Common myeloid progenitor, CD34-positive (primary cell): ENCODE measurements around the gene PALS1.
A peak's percentile ranks its signal among the peaks of the same experiment; 100 is the strongest.

Experiments
- CTCF ChIA-PET: fragments of 350-600 bp; sonication (Branson Sonifier 250); formaldehyde crosslinking; loops from one replicate; lab custom pipeline; 2021; ENCODE audit warnings: antibody characterized with exemption; lab: Charles Lee
- POLR2A ChIA-PET: fragments of 350-600 bp; sonication (Branson Sonifier 250); formaldehyde crosslinking; loops from one replicate; lab custom pipeline; 2021; ENCODE audit warnings: antibody characterized with exemption; lab: Charles Lee
- DNase-seq, 3 donors: peaks; one replicate each; pipeline versions ENCODE4 v3.0.0 to v3.0.0-alpha.2; 2013
- H3K27ac ChIP-seq, 2 experiments: 1 replicate in 1 of 2; 2 replicates in 1 of 2; pipeline ENCODE4 v1.7.0; 2013; ENCODE audit warnings: inconsistent platforms in 2 of 2, low read length in 2 of 2, mild to moderate bottlenecking in 2 of 2, low read depth in 1 of 2, moderate library complexity in 1 of 2; ENCODE audit not compliant: severe bottlenecking in 2 of 2, insufficient read depth in 1 of 2, poor library complexity in 1 of 2
- H3K27me3 ChIP-seq, 5 experiments: replicated peaks in 2 of 5; 1 replicate in 3 of 5; 2 replicates in 2 of 5; pipeline versions ENCODE4 v1.6.1 to v1.7.0; 2013; ENCODE audit warnings: low read length in 4 of 5, mild to moderate bottlenecking in 2 of 5, moderate library complexity in 2 of 5, inconsistent platforms in 1 of 5; ENCODE audit not compliant: insufficient read depth in 5 of 5, control insufficient read depth in 4 of 5
- H3K36me3 ChIP-seq, 4 experiments: 1 replicate in 2 of 4; 2 replicates in 2 of 4; pipeline versions ENCODE4 v1.6.1 to v1.7.0; 2013; ENCODE audit warnings: low read length in 3 of 4, control low read depth in 1 of 4, mild to moderate bottlenecking in 1 of 4; ENCODE audit not compliant: control insufficient read depth in 4 of 4, insufficient read depth in 4 of 4
- H3K4me1 ChIP-seq, 4 experiments: 1 replicate in 3 of 4; 2 replicates in 1 of 4; pipeline versions ENCODE4 v1.6.1 to v1.7.1; 2013; ENCODE audit warnings: low read length in 3 of 4, mild to moderate bottlenecking in 3 of 4, control low read depth in 1 of 4, inconsistent platforms in 1 of 4, moderate library complexity in 1 of 4; ENCODE audit not compliant: control insufficient read depth in 4 of 4, insufficient read depth in 4 of 4; ENCODE audit errors: control extremely low read depth in 1 of 4
- H3K4me3 ChIP-seq, 7 experiments: 1 replicate in 4 of 7; 2 replicates in 3 of 7; pipeline versions ENCODE4 v1.5.1 to v1.7.0; 2013; ENCODE audit warnings: mild to moderate bottlenecking in 7 of 7, low read length in 6 of 7, moderate library complexity in 6 of 7, inconsistent platforms in 2 of 7, low read depth in 2 of 7, control low read depth in 1 of 7; ENCODE audit not compliant: insufficient read depth in 4 of 7, control insufficient read depth in 1 of 7; ENCODE audit errors: extremely low read depth in 1 of 7
- H3K9me3 ChIP-seq, 5 experiments: 1 replicate in 4 of 5; 2 replicates in 1 of 5; pipeline versions ENCODE4 v1.6.1 to v1.7.1; 2013; ENCODE audit warnings: low read length in 4 of 5, mild to moderate bottlenecking in 2 of 5, inconsistent platforms in 1 of 5, low read depth in 1 of 5, moderate library complexity in 1 of 5; ENCODE audit not compliant: control insufficient read depth in 4 of 5, insufficient read depth in 2 of 5; ENCODE audit errors: control extremely low read depth in 1 of 5
- WGBS: methylation state at CpG from one replicate; pipeline ENCODE4 v1.1.5; 2013; ENCODE audit not compliant: insufficient coverage; 5-methylcytosine and 5-hydroxymethylcytosine counted together

The PALS1 gene

GRCh38 chr14:67253076-67253635 is 11.9 kb downstream of the PALS1 start:
- no peak for DNase-seq
- no peaks in the 10 kb centered on the region for H3K27me3 ChIP-seq
- ChIA-PET POLR2A (interaction anchor here (0.5 kb wide), 1 partner anchor 978 kb away, joined by 4 read pairs; no protein-coding TSS in a partner anchor), CTCF (interaction anchor here (1.5 to 2.7 kb wide), 3 partner anchors 11 to 32 kb away, joined by 4 to 10 read pairs (median 4); no protein-coding TSS in a partner anchor)
- WGBS, result 100% methylated on average over 2 of the region's 2 CpGs
- H3K9me3 ChIP-seq, result no peaks in the 10 kb centered on the region
- no peaks in the 10 kb centered on the region for H3K4me1 ChIP-seq
- no peak overlapping the region for H3K27ac ChIP-seq
- peaks cover 0 to 2% (median 0%) of the 10 kb centered on the region in 4 experiments for H3K36me3 ChIP-seq
- no peak overlapping the region for H3K4me3 ChIP-seq

DNA sequence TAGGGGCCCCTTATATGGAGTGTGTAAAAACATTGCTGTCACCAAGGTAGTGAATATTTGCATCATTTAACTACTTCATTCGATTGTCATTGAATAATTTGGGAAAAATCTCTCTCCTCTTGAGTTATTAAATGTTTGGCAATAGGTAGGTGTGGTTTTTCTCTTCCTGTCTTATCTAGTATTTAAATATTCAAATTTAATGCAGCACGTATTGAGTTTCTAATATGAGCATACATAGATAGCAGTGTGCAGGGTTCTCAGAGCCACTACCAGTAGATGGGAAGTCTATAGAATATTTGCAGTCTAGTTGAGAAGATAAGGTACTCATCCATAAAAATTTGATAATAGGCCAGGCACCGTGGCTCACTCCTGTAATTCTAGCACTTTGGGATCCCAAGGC is 16.7 kb downstream of the PALS1 start:
- no peaks in the 10 kb centered on the region for H3K9me3 ChIP-seq
- CTCF ChIA-PET, result interaction anchor here (0.9 kb wide), 1 partner anchor 91 kb away, joined by 4 read pairs; no protein-coding TSS in a partner anchor
- H3K36me3 ChIP-seq, result peaks cover 0 to 8% (median 0%) of the 10 kb centered on the region in 4 experiments
- POLR2A ChIA-PET, result no interaction called here
- no peak overlapping the region for H3K27ac ChIP-seq
- no peaks in the 10 kb centered on the region for H3K27me3 ChIP-seq
- DNase-seq, result no peak
- H3K4me1 ChIP-seq, result no peaks in the 10 kb centered on the region
- no peak overlapping the region for H3K4me3 ChIP-seq
- 100% methylated on average over 1 of the region's 3 CpGs for WGBS

DNA sequence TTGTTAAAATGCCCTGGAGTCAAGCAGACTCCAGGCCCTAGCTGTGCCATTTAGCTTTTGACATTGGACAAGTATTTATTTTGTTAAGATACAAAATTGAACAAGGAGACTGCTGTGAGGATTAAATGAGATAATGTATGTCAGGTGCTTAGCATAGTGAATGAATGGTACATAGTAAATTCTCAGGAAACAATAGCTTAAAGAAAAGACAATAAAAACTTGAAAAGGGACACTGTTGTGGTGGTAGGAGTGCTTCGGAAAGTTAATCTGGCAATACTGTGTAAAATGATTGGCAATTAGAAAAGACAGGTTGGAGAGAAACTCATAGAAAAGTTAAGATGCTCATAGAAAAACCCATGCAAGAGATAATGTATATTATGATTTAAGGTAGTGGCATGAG is 19.7 kb downstream of the PALS1 start:
- no peak for DNase-seq
- POLR2A ChIA-PET, result no interaction called here
- CTCF ChIA-PET, result interaction anchor here (1.3 kb wide), 1 partner anchor 9 kb away, joined by 3 read pairs; no protein-coding TSS in a partner anchor
- H3K27me3 ChIP-seq, result no peaks in the 10 kb centered on the region
- peaks cover 0 to 8% (median 0%) of the 10 kb centered on the region in 4 experiments for H3K36me3 ChIP-seq
- no peak overlapping the region for H3K27ac ChIP-seq
- no peak overlapping the region for H3K4me3 ChIP-seq
- WGBS, result 100% methylated on average over 1 of the region's 1 CpG
- H3K4me1 ChIP-seq, result no peaks in the 10 kb centered on the region
- H3K9me3 ChIP-seq, result no peaks in the 10 kb centered on the region

DNA sequence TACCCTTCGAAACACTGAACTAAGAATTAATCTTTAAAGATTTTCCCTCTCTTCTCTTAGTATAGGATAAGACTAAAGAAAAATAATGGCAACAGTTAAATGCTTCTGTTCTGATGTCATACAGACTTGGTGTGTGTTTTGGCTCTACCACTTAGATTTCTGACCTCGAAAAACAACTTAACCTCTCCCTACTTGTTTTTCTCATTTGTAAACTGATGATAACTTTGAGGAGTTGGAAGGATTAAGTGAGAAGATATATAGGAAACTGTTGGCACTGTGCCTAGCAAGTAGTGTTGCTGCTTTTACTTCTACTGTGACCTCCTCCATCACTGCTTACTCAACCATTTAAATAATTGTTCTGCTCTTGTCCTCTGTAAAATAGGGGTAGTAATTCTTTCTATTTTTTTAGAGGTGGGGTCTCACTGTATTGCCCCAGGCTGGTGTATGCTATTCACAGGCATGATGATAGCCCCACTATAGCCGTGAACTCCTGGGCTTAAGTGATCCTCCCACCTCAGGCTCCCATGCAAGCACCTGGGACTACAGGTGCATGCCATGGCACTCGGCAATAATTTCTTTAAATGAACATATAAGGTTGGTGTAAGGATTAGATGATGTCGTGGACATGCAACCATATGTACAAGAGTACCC is 22.4 kb downstream of the PALS1 start:
- H3K9me3 ChIP-seq, result no peaks in the 10 kb centered on the region
- POLR2A ChIA-PET, result no interaction called here
- H3K4me3 ChIP-seq, result no peak overlapping the region
- CTCF ChIA-PET, result no interaction called here
- peaks cover 4 to 20% (median 14%) of the 10 kb centered on the region in 4 experiments for H3K4me1 ChIP-seq
- no peaks in the 10 kb centered on the region for H3K27me3 ChIP-seq
- H3K27ac ChIP-seq, result no peak overlapping the region
- 100% methylated on average over 3 of the region's 5 CpGs for WGBS
- no peak for DNase-seq
- H3K36me3 ChIP-seq, result peaks cover 0 to 5% (median 0%) of the 10 kb centered on the region in 4 experiments

DNA sequence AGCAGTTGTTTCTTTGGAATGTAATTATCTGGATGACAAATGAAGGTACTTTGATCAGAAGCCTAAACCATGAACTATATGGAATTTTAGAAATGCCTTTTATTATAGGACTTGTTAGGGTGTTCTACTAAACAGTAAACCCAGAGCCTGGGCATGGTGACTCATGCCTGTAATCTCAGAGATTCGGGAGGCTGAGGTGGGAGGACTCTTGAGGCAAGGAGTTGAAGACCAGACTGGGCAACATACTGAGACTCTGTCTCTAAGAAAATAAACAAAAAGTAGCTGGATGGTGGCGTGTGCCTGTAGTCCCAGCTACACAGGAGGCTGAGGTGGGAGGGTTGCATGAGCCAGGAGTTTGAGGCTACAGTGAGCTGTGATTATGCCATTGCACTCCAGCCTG is 23.9 kb downstream of the PALS1 start:
- CTCF ChIA-PET, result interaction anchor here (0.7 to 2.1 kb wide), 4 partner anchors 11 to 21 kb away, joined by 4 to 7 read pairs (median 5); no protein-coding TSS in a partner anchor

DNA sequence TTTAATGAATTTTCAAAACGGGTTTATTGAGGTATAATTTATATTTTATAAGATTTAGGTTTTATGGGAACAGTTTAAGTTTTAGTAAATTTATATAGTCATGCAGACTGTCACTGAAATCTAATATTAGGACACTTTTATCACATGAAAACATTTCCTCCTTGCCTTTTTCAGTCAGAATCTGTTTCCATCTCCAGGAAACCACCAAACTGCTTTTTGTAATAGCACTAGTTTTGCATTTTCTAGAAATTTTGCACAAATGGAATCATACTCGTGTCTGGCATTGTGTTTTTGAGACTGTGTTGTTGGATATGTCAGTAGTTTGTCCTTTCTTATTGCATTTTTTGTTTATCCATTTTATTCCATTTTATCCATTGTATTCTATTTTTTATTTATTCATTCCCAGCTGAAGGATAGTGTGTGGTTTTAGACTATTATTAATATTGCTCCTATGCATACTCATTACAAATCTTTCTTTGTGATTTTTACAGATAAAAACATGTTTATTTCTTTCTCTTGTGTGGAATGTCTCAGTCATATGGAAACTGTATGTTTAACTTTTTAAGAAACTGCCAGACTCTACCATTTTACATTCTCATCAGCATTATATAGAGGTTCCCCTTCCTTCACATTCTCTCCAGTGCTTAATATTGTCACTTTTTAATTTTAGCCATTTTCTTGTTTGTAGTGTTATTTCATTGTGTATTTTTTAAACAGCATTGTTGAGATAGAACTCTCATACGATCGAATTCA is 26.5 kb downstream of the PALS1 start:
- Histone ChIP-seq H3K36me3 (peaks cover 1 to 8% (median 4%) of the 10 kb centered on the region in 4 experiments), H3K4me1 (peaks cover 12 to 36% (median 20%) of the 10 kb centered on the region in 4 experiments), H3K27ac (peak overlapping the region; percentile 40 to 65), H3K4me3 (peak overlapping the region in 3 of 7 experiments; percentile 25 to 56 (median 48)), H3K9me3 (no peaks in the 10 kb centered on the region), H3K27me3 (no peaks in the 10 kb centered on the region)
- ChIA-PET CTCF (no interaction called here), POLR2A (no interaction called here)
- peak in 2 of 3 donors; percentile 35 to 50 for DNase-seq
- 96% methylated on average over 2 of the region's 4 CpGs for WGBS

More for the DNA sequence above, 23.9 kb downstream of the PALS1 start:
- H3K27ac ChIP-seq, result no peak overlapping the region
- 100% methylated on average over 2 of the region's 2 CpGs for WGBS
- no peaks in the 10 kb centered on the region for H3K9me3 ChIP-seq
- DNase-seq, result no peak
- H3K27me3 ChIP-seq, result no peaks in the 10 kb centered on the region
- H3K4me3 ChIP-seq, result no peak overlapping the region
- peaks cover 12 to 35% (median 19%) of the 10 kb centered on the region in 4 experiments for H3K4me1 ChIP-seq
- POLR2A ChIA-PET, result no interaction called here
- H3K36me3 ChIP-seq, result no peaks in the 10 kb centered on the region
